ENCODE results near the gene GSTK1.

DNA sequence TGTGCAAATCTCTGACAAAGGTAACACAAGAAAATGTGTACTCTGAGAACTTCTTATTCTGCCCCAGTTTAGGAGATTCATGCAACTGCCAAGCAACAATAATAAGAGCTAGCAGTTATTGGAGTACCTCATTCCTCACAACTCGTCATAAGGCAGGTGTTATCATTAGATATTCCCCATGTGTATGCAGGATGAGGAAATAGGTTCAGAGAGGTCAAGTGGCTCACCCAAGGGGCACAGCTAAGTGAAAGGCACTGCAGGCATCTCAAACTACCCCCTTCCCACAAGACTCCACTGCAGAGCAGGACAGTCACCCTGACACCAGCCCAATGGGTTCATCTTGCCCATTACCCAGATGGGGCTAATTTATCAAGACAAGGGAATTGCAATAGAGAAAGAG, 1.3 kb upstream of the GSTK1 start:
- no peak for TF ChIP-seq POLR2A (IDR thresholded peaks at IDR 0.05)
- TF ChIP-seq, protein P1, sequence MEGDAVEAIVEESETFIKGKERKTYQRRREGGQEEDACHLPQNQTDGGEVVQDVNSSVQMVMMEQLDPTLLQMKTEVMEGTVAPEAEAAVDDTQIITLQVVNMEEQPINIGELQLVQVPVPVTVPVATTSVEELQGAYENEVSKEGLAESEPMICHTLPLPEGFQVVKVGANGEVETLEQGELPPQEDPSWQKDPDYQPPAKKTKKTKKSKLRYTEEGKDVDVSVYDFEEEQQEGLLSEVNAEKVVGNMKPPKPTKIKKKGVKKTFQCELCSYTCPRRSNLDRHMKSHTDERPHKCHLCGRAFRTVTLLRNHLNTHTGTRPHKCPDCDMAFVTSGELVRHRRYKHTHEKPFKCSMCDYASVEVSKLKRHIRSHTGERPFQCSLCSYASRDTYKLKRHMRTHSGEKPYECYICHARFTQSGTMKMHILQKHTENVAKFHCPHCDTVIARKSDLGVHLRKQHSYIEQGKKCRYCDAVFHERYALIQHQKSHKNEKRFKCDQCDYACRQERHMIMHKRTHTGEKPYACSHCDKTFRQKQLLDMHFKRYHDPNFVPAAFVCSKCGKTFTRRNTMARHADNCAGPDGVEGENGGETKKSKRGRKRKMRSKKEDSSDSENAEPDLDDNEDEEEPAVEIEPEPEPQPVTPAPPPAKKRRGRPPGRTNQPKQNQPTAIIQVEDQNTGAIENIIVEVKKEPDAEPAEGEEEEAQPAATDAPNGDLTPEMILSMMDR (IDR thresholded peaks at IDR 0.05) = no peak
